LNCaP clone FGC (cell line): ENCODE measurements around the gene RXRA.
A peak's percentile ranks its signal among the peaks of the same experiment; 100 is the strongest.

ENCODE experiments used
- DNase-seq: peaks from one replicate; pipeline ENCODE4 v3.0.0-alpha.2; 2011; ENCODE audit warnings: low read depth
- H3K4me3 ChIP-seq: 2 replicates; pipeline ENCODE4 v1.5.1; 2011; ENCODE audit warnings: mild to moderate bottlenecking, low read depth, low read length, control low read depth
- CTCF ChIP-seq: IDR thresholded peaks from 2 replicates; pipeline ENCODE4 v1.5.1; 2012; ENCODE audit warnings: mild to moderate bottlenecking; ENCODE audit not compliant: control insufficient read depth, insufficient read depth; ENCODE audit errors: extremely low read depth

Gene RXRA

GRCh38 chr9:134386951-134387831 is 60.9 kb downstream of the RXRA start:
- DNase-seq: peak; percentile 64
- H3K4me3 ChIP-seq: no peak overlapping the region
- TF ChIP-seq CTCF: no peak

GRCh38 chr9:134388289-134388808 is 62.1 kb downstream of the RXRA start:
- TF ChIP-seq CTCF: no peak
- no peak overlapping the region for H3K4me3 ChIP-seq
- DNase-seq: no peak

- no peak for TF ChIP-seq CTCF
- H3K4me3 ChIP-seq: no peak overlapping the region
- DNase-seq: no peak
Measured at GRCh38 chr9:134388976-134389375, 62.7 kb downstream of the RXRA start.

- no peak for TF ChIP-seq CTCF
- H3K4me3 ChIP-seq: no peak overlapping the region
- DNase-seq: no peak
Measured at GRCh38 chr9:134389642-134390041, 63.4 kb downstream of the RXRA start.

GRCh38 chr9:134390537-134390936 is 64.3 kb downstream of the RXRA start:
- no peak for DNase-seq
- no peak overlapping the region for H3K4me3 ChIP-seq
- no peak for TF ChIP-seq CTCF

- DNase-seq: no peak
- TF ChIP-seq CTCF: no peak
- H3K4me3 ChIP-seq: no peak overlapping the region
Measured at GRCh38 chr9:134390947-134391318, 64.7 kb downstream of the RXRA start.
